NCI-H2196 treated with DMSO at 0.1 percent for 48 hours (cell line): ENCODE data around the gene THOC5.
A peak's percentile ranks its signal among the peaks of the same experiment; 100 is the strongest.
"Not testable (repeated sequence)": the region's sequence is repeated elsewhere in the genome, so short reads cannot be mapped to it uniquely, and the experiment has no call there.

Experiments used
- DNase-seq: peaks from one replicate; lab custom pipeline; 2025; ENCODE audit not compliant: unreplicated experiment; lab: John Stamatoyannopoulos, UW

The THOC5 gene

DNA sequence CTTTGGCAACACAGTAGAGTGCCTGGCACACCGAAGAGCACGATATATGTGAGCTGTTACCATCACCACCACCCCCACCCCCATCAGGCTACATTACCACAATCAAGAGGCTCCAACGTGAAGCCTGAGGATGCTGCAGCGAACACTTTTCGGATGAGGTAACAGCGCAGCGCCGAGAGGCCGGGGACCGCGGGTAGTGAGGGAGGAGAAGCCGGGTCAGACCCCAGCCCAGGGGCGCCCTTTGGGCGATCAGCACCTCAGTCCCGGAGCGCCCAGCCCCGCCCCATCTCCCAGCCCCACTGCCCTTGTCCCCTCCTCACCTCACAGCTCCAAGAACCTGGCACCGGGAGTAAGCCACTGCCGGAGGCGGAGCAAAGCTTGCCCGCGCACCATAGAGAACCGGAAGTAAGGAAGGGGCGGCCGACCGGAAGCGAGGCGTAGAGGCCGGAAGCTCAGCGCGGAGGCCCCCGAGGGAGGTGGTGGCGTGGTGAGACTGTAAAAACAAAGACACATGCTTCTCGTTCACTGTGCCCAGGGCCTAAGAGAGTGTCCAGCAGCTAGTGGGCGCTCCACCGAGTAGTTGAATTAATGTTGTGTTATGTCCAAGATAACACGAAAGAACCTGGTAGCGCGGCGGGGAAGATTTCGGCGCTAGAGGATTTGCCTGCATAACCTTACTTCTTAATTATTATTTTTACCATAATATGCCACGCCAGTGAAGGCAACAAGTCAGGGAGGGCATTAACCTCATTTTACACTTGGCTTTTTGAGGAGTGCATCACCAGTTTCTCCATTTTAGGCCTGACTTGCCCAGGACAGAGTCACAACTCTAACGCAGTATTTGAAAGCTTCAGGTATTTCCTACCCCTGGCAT lies at the start of gene THOC5:
THOC5 (minus strand) TSS at position 407 of the 874 bp plus-strand sequence. CDS start 4,610 bp downstream, outside the sequence.
- DNase-seq: peak; percentile 77

DNA sequence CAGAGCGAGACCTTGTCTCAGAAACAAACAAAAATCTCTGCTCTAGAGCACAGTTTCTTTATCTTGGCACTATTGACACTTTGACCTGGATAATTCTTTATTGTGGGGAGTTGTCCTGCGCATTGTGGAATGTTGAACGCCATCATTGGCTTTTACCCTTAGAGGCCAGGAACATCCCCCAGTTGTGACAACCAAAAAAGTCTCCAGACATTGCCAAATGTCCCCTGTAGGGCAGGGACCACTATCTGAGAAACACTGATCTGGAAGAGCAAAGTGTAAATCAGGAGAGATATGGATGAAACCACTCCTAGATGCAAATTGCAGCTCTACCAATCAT lies 45.1 kb upstream of the THOC5 start:
- DNase-seq: no peak

DNA sequence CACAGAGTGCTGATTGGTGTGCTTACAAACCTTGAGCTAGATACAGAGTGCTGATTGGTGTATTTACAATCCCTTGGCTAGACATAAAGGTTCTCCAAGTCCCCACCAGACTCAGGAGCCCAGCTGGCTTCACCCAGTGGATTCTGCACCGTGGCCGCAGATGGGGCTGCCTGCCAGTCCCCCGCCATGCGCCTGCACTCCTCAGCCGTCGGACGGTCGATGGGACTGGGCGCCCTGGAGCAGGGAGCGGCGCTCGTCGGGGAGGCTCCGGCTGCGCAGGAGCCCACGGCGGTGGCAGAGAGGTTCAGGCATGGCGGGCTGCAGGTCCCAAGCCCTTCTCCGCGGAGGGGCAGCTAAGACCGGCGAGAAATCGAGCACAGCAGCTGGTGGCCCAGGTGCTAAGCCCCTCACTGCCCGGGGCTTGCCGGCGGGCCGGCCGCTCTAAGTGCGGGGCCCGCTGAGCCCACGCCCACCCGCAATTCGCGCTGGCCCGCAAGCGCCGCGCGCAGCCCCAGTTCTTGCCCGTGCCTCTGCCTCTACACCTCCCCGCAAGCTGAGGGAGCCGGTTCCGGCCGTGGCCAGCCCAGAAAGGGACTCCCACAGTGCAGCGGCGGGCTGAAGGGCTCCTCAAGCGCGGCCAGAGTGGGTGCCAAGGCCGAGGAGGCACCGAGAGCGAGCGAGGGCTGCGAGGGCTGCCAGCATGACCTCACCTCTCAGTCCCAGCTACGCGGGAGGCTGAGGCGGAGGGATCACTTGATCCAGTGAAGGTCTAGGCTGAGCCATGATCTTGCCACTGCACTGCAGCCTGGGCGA lies 44.5 kb upstream of the THOC5 start:
- not testable (repeated sequence) for DNase-seq

DNA sequence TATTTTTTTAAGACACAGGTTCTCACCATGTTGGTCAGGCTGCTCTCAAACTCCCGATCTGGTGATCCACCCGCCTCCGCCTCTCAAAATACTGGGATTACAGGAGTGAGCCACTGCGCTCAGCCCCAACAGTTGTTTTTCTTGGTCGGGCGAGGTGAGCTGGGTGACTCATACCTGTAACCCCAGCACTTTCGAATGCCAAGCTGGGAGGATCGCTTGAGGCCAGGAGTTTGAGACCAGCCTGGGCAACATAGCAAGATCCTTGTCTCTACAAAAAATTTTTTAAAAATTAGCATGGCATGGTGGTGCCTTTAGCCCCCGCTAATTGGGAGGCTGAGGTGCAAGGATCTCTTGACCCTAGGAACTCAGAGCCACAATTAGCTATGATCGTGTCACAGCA lies 42.9 kb upstream of the THOC5 start:
- no peak for DNase-seq

DNA sequence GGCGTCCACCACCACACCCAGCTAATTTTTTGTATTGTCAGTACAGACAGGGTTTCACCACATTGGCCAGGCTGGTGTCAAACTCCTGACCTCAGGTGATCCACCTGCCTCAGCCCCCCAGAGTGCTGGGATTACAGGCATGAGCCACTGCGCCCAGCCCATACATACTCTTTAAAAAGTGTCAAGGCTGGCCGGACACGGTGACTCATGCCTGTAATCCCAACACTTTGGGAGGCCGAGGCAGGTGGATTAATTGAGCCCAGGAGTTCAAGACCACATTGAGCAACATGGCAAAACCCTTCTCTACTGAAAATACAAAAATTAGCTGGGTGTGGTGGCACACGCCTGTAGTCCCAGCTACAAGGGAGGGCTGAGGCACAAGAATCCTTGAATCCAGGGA lies 40.9 kb upstream of the THOC5 start:
- DNase-seq: not testable (repeated sequence)

DNA sequence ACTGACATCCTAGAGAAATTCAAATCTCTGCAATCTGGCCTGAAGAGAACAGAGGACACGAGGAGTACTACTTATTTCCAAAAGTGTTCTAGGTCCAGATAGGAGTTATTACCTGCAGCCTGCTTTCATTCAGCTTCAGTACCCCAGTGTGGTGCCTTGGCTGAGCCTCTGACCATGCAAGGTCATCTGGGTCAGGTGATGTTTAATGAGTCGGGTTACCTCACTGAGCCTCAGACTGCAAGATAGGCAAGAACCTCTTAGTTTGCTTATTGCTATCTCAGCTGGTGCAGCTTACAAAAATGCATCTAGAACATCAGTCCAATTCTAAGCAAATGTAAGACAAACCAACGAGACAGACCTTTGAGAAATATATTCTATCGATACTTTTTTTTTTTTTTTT lies 40.4 kb upstream of the THOC5 start:
- DNase-seq: no peak

DNA sequence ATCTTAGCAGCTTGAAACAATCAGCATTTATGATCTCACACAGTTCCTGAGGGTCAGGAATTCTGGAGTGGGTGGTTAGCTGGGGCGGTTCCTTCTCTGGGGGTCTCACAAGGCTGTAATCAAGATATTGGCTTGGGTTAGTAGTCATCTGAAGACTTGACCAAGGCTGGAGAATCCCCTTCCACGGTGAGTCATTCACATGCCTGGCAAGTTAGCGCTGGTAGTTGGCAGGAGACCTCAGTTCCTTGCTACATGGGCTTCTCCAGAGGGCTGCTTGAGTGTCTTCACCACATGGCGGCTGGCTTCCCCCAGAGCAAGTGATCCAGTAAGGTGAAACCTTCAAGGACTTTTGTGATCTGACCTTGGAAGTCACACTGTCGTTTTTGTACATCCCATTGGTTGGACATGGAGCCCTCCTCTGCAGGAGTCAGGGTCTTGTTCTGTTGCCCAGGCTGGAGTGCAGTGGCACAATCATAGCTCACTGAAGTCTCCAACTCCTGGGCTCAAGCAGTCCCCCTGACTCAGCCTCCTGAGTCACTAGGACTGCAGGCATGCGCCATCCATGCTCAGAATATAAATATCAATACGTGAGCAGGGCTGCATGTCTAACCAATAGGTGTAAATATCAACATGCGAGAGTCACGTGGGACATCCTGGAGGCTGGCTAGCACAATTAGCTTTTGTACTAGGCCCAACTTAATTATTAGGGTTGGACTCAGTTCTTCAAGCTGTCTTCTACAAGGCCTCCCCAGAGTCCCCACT lies 34.6 kb upstream of the THOC5 start:
- DNase-seq: no peak

DNA sequence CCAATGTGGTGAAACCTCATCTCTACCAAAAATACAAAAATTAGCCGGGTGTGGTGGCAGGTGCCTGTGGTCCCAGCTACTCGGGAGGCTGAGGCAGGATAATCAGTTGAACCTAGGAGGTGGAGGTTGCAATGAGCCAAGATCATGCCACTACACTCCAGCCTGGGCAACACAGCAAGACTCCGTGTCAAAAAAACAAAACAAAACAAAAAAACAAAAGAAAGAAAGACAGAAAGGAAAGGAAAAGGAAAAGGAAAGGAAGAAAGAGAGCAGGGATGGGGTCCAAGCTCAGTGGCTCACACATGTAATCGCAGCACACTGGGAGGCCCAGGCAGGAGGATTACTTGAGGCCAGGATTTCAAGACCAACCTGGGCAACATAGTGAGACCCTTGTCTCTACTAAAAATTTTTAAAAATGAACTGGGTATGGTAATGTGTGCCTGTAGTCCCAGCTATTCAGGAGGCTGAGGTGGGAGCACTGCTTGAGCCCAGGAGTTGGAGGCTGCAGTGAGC lies 32.7 kb upstream of the THOC5 start:
- not testable (repeated sequence) for DNase-seq

DNA sequence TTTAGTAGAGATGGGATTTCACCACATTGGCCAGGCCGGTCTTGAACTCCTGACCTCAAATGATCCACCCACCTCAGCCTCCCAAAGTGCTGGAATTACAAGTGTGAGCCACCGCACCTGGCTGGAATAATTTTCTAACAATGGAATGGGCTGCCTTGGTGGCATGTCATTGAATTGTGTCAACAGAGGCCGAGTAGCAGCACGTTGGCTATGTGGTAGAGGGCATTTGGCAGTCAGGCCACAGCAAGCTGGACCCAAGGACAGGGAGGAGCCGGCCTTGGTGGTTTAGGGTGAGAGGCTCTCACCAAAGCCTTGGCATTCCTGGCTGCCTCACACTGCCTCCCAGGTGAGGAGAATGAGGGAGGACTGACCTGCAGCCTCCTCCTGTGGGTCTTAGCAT lies 31.4 kb upstream of the THOC5 start:
- DNase-seq: no peak

DNA sequence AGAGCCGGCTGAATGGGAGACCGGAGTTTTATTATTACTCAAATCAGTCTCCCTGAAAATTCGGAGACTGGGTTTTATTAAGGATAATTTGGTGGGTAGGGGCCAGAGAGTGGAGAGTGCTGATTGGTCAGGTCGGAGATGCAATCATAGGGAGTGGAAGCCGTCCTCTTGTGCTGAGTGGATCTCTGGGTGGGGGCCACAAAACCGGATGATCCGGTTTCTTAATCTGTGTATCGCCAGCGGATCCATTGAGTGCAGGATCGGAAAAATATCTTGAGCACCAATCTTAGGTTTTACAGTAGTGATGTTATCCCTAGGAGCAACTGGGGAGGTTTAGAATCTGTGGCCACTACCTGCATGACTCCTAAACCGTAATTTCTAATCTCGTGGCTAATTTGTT lies 28.2 kb upstream of the THOC5 start:
- no peak for DNase-seq

DNA sequence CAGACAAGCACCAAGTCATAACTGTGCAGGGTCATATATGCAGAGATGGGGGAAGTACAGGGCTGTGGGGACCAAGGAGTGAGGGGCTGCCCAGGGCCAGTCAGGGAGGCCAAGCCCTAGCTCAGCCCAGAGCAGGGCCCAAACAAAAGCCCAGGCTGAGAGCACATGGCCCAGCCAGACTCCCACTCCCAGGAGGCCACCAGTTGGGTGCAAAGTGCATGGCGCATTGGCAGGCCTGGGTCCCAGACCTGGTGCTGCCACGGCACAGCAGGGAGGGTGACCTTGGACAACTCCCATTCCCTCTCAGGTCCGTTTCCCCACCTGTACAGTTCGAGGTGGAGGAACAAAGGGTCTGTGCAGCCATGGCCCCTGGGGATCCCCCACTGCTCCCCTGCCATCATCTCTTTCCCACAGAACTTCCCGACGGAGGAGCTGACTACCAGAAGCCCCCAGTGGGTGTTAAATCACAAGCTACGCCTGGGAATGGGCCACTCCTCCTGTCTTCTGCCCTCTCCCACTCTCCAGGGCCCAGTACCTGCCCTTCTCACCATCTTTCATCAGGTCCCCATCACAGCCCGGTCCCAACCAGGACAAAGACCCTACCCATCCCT lies 26.7 kb upstream of the THOC5 start:
- DNase-seq: no peak

DNA sequence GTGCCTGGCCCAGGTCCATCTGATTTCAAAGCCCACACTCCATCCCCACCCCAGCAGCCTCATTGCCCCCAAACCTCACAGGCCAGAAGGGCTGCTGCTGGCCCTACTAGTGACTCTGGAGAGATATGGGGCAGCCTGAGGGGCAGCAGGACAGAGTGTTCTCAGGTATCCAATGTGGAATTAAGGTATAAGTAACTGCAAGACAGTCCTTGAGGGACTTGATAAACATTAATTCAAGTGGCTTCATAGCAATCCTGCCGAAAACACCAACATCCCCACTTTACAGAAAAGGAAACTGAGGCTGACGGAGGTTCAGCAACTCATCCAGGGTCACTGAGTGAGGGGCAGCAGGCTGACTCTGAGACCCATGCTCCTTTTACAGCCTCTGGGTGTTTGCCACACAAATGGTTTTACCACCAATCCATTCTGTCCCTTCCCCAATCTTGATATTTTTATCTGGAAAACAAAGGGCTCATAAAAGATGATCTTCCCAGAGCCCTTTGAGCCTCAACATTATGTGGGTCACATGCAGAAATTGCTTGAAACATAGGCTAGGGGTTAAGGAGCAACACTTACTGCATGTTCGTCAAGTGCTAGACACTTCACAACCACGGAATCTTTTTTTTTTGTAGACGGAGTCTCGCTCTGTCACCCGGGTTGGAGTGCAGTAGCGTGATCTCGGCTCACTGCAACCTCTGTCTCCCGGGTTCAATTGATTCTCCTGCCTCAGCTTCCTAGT lies 25.1 kb upstream of the THOC5 start:
- no peak for DNase-seq

DNA sequence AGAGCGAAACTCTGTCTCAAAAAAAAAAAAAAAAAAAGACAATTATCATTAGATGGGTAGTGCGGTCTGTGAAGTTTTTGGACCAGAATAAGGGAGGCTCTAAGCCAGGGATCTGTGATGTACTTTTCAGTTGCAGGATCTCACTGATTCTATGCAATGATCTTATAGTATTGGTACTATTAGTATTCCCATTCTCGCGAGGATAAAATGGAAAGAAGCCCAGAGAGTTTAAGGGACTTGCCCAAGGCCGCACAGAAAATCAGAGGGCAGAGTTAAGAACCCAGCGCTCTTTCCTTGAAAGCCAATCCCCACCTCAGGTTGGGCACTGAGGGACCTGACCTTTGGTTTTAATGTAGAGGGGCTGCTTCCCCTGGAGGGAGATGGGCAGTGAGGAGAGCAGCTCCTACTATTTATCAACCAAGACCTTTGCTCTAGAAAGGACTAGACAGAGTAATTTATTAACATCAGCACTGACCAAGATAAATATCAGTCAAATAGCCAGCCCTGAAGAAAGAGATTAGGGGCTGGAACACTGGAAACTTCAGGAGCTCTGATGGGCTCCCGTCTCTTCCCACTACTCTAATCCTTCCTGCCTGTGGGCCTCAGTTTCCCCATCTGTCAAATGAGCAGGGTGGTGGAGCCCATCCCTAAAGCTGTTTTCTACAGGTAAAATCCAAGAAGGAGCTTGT lies 21.3 kb upstream of the THOC5 start:
- no peak for DNase-seq

DNA sequence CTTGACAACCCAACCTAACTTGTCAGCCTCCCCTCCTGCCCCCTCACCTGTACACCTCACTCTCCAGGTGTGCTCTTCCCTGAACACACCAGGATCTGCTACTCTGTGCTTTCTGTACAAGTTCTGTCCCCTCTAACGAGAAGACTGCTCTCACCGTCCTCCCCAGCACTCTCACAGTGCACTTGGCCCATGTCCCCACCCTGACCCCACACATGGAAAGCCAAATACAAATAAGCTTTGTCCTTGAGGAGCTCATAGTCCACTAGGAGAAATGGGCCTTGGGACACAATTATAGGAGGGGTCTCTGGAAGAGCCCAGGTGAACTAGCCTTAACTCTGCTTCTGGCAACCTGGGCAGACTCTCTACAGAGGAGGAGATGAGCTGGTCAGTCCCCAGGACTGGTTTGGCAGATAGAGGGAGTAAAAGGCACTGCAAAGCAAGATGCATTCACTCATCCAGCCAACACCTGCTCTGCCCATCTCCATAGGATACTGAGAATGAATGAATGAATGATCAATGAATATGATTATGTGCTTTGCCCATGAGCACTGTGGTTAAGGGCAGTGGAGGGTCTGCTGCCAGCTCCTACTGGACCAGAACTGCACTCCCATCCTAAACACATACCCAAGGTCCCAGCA lies 17.5 kb upstream of the THOC5 start:
- DNase-seq: no peak

DNA sequence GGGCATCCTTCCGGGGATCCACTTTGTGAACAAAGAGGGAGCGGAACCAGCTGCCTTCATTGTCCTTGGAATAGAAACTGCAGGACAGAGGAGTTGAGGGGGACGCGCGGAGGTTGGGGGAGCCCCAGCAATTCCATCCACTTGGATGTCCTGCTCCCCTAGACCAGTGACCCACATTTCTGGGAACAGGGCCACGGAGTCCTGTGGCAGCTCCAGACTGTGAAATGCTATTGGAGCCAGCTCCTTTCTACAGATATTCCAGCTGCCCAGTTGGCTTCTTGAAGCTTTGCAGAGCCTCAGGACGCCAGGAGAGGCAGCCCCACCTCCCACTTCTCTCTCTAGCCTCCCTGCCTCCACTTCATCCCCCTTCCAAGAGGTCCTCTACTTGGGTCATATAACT lies 16.9 kb upstream of the THOC5 start:
- no peak for DNase-seq

DNA sequence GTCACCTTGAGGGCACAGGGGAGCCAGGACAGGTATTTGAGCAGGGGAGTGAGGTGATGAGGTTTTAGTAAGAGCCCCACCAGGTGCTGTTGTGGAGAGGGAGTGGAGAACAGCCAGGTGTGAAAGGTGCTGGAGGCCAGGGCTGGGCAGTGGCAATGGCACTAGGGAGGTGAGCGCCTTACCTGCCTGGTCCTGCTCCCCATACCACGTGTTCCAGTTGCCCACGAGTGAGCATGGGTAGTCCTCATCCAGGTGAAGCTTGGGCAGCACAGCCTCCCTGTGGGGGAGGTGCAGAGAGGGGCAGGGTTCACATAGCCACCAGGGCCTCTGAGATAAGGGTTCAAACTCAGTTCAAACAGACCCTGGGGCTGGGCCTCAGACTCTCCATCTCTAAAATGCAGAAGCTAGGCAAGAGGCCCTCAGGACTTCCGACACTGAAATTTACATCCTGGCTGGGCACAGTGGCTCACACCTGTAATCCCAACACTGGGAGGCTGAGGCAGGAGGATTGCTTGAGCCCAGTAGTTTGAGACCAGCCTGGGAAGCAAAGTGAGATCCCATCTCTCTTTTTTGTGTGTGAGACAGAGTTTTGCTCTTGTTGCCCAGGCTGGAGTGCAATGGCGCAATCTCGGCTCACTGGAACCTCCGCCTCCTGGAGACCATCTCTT lies 15.6 kb upstream of the THOC5 start:
- DNase-seq: no peak

DNA sequence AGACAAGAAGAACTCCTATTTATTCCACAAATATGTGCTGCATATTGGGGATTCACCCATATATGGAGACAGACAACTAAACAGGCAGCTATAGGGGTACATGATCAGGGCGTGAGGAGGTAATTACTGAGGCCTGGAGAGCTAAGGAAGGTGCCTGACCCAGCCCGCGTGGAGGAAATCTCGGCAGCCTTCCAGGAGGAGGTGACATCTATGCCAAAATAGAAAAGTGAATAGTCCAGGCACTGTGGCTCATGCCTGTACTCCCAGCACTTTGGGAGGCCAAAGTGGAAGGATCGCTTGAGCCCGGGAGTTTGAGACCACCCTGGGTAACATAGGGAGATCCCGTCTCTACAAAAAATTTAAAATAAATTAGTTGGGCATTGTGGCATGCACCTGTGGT lies 13.8 kb upstream of the THOC5 start:
- no peak for DNase-seq

DNA sequence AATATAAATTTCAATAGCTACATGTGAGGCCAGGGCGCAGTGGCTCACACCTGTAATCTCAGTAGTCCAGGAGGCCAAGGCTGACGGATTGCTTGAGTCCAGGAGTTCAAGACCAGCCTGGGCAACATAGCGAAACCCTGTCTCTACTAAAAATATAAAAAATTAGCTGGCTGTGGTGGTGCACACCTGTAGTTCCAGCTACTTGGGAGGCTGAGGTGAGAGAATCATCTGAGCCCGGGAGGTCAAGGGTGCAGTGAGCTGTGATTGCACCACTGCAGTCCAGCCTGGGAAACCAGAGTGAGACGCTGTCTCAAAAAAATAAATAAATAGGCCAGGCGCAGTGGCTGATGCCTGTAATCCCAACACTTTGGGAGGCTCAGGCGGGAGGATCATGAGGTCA lies 13.0 kb upstream of the THOC5 start:
- DNase-seq: not testable (repeated sequence)
